ENCODE measurements around the gene KPNB1. TPM values are rescaled to one million over a fixed set of nuclear protein-coding genes. Genes with fewer than 3 reads are reported as not detected.

Gene KPNB1
- total and polyA plus RNA-seq, 12 donors: 41.5 to 352 (median 214) TPM

- no peak for DNase-seq
- H3K4me3 ChIP-seq: no peak overlapping the region
- WGBS, 4 donors: 86 to 95% (median 89%) methylated on average over 10 to 13 of the region's 13 CpGs
- no peaks in the 10 kb centered on the region for H3K9me3 ChIP-seq (replicated peaks in 1 of 3)
- H3K27ac ChIP-seq: no peak overlapping the region
- intact Hi-C loops (cut with DNase I): loop anchor here in 1 of 2 donors (10.0 kb wide), 1 partner anchor 84 kb away; no protein-coding TSS in a partner anchor
- no peak for TF ChIP-seq CTCF (IDR thresholded peaks at IDR 0.05)
- TF ChIP-seq POLR2A (IDR thresholded peaks at IDR 0.05): no peak
- H3K36me3 ChIP-seq (replicated peaks in 1 of 2): peaks cover 0 to 10% of the 10 kb centered on the region in 2 donors
- H3K27me3 ChIP-seq: no peaks in the 10 kb centered on the region
- no peaks in the 10 kb centered on the region for H3K4me1 ChIP-seq (replicated peaks in 1 of 2)
Observed at GRCh38 chr17:47700471-47701449, 51.0 kb downstream of the KPNB1 start.

GRCh38 chr17:47701608-47702007 is 51.9 kb downstream of the KPNB1 start:
- Histone ChIP-seq H3K27me3 (no peaks in the 10 kb centered on the region), H3K27ac (no peak overlapping the region), H3K4me3 (no peak overlapping the region), H3K9me3 (replicated peaks in 1 of 3) (no peaks in the 10 kb centered on the region), H3K4me1 (replicated peaks in 1 of 2) (peaks cover 0 to 5% of the 10 kb centered on the region in 2 donors), H3K36me3 (replicated peaks in 1 of 2) (peaks cover 0 to 10% of the 10 kb centered on the region in 2 donors)
- 92 to 97% (median 94%) methylated on average over 2 to 4 of the region's 4 CpGs for WGBS, 4 donors
- no peak for DNase-seq
- TF ChIP-seq POLR2A (IDR thresholded peaks at IDR 0.05) (no peak), CTCF (IDR thresholded peaks at IDR 0.05) (no peak)
- intact Hi-C loops (cut with DNase I): loop anchor here in 1 of 2 donors (10.0 kb wide), 1 partner anchor 83 kb away; no protein-coding TSS in a partner anchor

- WGBS, 4 donors: 77 to 82% (median 81%) methylated on average over 11 to 12 of the region's 12 CpGs
- DNase-seq: no peak
- intact Hi-C loops (cut with DNase I): loop anchor here in 1 of 2 donors (10.0 kb wide), 1 partner anchor 82 kb away; no protein-coding TSS in a partner anchor
- TF ChIP-seq CTCF (IDR thresholded peaks at IDR 0.05) (no peak), POLR2A (IDR thresholded peaks at IDR 0.05) (no peak)
- Histone ChIP-seq H3K4me3 (no peak overlapping the region), H3K4me1 (replicated peaks in 1 of 2) (peaks cover 0 to 9% of the 10 kb centered on the region in 2 donors), H3K9me3 (replicated peaks in 1 of 3) (no peaks in the 10 kb centered on the region), H3K27ac (no peak overlapping the region), H3K36me3 (replicated peaks in 1 of 2) (peaks cover 0 to 10% of the 10 kb centered on the region in 2 donors), H3K27me3 (no peaks in the 10 kb centered on the region)
Observed at GRCh38 chr17:47702391-47702995, 52.8 kb downstream of the KPNB1 start.

DNA sequence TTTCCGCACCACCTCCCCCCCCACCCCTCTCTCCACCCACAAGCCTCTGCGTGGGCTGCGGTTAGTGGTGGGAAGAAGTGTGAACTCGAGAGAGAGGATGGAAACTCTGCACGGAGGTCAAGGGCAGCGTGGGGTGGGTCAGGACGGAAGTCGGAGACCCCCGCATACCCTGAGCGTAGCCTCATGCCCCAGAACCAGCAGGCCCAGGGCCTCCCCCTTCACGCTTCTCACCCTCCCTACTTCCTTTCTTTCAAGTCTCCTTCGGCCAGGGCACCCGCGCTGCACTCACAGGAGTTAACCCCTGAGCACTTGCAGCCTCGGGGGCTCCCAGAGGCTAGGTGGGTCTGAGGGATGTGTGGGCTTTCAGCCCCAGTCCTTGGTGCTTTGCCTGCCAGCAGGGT is 53.5 kb downstream of the KPNB1 start:
- no peak for DNase-seq
- no peaks in the 10 kb centered on the region for H3K9me3 ChIP-seq (replicated peaks in 1 of 3)
- no peaks in the 10 kb centered on the region for H3K27me3 ChIP-seq
- no peak overlapping the region for H3K4me3 ChIP-seq
- no peak for TF ChIP-seq CTCF (IDR thresholded peaks at IDR 0.05)
- TF ChIP-seq POLR2A (IDR thresholded peaks at IDR 0.05): no peak
- peaks cover 0 to 9% of the 10 kb centered on the region in 2 donors for H3K4me1 ChIP-seq (replicated peaks in 1 of 2)
- H3K27ac ChIP-seq: no peak overlapping the region
- H3K36me3 ChIP-seq (replicated peaks in 1 of 2): peaks cover 0 to 10% of the 10 kb centered on the region in 2 donors
- intact Hi-C loops (cut with DNase I): loop anchor here in 1 of 2 donors (10.0 kb wide), 1 partner anchor 82 kb away; no protein-coding TSS in a partner anchor
- 54 to 77% (median 64%) methylated on average over 12 to 15 of the region's 15 CpGs for WGBS, 4 donors
